GM21528 (cell line): Measurements from ENCODE around the gene IVNS1ABP.
A peak's percentile ranks its signal among the peaks of the same experiment; 100 is the strongest.
"Not testable (repeated sequence)": the region's sequence is repeated elsewhere in the genome, so short reads cannot be mapped to it uniquely, and the experiment has no call there.

ENCODE experiments used
- ATAC-seq: cut with Tn5 transposase; IDR thresholded peaks from one replicate; pipeline ENCODE4 v1.9.1; 2021; ENCODE audit warnings: mild to moderate bottlenecking, moderate library complexity; ENCODE audit not compliant: unreplicated experiment, low FRiP score

IVNS1ABP gene

DNA sequence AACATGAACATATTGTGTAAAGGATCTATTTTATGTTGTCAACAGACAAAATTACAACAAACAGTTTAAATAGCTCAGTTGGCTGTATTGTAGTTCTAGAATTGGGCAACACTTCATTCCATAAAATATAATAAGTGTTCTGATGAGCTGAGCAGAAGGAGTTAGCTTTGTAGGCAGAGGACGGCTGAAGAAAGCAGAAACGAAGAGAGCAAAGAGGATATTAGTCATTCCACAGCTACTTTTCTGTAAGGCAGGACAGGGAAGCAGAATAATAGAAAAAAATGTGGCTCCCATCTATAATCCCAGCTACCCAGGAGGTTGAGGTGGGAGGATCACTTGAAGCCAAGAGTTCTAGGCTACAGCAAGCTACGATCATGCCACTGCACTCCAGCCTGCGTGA lies 20.2 kb upstream of the IVNS1ABP start:
- ATAC-seq = no peak

DNA sequence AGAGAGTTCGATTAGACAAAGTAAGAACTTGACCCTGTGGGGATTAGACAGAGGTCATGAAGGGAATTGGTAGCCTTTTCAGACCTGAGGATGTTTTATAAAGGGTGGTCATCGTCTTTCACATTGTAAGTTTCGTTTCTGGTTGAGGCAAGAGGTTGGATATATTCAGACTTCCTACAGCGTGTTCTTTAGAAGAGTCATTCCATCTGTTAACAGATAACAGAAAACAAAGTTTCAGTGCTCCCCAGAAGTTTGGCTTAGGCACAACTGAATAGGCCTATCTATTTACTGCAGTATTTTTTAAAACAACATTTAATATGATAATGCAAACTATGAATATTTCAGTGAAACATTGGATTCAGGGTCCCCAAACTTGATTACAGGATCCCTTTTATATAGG lies 17.1 kb upstream of the IVNS1ABP start:
- ATAC-seq = no peak

DNA sequence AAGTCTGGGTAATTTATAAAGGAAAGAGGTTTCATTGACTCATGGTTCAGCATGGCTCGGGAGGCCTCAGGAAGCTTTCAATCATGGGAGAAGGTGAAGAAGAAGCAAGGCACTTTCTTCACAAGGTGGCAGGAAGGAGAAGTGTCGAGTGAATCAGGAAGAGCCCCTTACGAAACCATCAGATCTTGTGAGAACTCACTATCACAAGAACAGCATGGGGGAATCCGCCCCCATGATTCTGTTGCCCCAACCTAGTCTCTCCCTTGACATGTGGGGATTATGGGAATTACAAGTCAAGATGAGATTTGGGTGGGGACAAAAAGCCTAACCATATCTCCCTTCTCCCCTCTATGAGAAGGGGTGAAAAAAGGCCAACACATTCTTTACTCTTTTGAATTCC lies 11.2 kb upstream of the IVNS1ABP start:
- ATAC-seq = no peak

DNA sequence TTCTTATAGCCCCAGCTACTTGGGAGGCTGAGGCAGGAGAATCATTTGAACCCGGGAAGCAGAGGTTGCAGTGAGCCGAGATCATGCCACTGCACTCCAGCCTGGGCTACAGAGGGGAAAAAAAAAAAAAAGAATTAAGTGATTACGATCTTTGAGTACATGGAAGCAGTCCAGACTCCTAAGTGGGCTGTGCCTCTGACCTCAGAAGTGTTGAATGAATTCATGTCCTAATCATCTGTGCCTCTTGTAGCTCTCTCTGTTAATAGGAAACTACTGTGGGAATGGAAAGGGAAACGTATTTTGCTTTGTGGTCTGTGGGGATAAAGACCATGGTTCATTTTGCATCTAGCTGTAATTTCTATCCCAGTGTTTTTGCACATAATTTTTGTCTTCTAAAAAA lies 8.4 kb upstream of the IVNS1ABP start:
- no peak for ATAC-seq

DNA sequence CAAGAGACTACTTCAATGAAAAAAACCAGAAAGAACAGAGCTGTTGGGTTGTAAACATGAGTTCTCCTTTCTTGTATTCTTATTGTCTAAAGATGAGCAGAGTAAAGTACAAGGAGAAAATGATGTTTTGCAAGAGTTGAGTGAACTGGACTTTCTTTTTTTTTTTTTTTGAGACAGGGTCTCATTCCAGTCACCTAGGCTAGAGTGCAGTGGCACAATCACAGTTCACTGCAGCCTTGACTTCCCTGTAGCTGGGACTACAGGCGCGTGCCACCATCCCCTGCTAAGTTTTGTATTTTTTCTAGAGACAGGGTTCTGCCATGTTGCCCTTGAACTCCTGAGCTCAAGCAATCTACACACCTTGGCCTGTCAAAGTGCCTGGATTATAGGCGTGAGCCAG lies 7.1 kb upstream of the IVNS1ABP start:
- no peak for ATAC-seq

DNA sequence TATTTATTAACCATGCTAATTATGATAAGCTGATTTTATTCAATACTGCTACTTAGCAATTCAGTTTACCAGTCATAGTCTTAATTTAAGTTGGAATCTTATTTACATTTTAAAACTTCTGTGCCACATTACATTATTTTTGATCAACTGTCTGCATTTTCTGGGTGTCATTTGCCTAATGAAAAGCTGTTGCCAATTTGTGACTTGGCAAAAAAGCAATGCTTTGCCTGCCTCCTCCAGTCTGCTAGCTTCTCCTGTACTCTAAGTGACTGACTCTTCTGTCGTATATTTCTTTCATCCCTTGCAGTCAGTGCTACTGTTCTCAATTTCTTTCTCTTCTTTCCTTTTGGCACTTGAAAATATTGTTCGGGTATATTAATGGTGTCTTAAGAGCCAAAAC lies 5.6 kb upstream of the IVNS1ABP start:
- no peak for ATAC-seq

DNA sequence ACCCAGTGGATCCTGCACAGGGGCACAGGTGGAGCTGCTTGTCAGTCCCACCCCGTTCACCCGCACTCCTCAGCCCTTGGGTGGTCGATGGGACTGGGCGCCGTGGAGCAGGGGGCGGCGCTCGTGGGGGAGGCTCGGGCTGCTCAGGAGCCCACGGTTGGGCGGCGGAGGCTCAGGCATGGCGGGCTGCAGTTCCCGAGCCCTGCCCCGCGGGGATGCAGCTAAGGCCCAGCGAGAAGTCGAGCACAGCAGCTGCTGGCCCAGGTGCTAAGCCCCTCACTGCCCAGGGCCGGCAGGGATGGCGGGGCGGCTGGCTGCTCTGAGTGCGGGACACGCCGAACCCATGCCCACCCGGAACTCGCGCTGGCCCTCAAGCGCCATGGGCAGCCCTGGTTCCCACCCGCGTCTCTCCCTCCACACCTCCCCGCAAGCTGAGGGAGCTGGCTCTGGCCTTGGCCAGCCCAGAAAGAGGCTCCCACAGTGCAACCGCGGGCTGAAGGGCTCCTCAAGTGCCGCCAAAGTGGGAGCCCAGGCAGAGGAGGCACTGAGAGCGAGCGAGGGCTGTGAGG lies 4.7 kb upstream of the IVNS1ABP start:
- not testable (repeated sequence) for ATAC-seq

DNA sequence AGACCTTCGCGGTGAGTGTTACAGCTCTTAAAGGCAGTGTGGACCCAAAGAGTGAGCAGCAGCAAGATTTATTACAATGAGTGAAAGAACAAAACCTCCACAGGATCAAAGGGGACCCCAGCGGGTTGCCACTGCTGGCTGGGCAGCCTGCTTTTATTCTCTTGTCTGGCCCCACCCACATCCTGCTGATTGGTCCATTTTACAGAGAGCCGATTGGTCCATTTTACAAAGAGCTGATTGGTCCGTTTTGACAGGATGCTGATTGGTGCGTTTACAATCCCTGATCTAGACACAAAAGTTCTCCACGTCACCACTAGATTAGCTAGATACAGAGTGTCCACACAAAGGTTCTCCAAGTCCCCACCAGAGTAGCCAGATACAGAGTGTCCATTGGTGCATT lies 4.1 kb upstream of the IVNS1ABP start:
- ATAC-seq = not testable (repeated sequence)

DNA sequence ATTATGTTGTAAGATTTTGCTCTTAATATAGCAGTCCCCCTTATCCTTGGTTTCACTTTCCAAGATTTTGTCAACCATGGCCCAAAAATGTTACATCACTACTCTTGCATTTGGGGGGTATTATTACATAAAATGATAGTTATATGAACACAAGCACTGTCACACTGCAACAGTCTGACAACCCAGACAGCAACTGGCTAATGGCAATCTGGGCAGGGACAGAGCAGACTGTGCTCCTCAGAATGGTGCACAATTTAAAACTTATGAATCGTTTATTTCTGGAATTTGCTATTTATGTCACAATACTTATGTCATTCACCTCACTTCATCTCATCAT lies 2.1 kb upstream of the IVNS1ABP start:
- no peak for ATAC-seq

DNA sequence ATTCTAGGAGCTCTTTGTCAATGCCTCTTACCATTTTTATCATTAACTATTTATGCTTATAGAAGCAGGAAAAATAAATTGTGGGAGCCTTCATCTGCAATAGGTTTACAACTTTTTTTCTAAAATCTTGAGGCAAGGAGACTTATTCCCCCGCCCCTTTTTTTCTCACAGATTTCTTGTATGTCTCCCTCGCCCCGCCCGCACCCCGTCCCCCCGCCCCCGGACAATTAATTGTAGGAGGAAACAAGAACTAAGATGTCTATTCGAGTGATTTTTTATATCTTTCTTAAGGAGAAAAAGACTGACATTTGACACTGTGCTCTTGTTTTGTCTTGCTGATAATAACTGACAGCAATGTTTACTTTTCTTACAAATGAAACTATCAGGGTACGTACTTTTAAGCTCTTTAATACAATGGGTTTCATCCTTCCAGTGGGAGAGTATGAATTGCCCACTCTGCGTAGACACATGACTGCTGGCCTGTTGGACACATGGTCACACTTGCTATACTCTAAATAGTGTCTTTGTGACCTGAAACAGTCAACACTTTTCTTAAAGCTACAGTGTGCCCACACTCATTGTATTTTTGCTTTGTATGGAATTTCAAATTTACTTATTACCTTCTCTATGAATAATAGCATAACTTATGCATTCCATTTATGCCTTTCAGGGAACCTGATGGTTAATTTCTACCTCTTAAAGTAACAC lies 1.5 kb upstream of the IVNS1ABP start:
- ATAC-seq = no peak

DNA sequence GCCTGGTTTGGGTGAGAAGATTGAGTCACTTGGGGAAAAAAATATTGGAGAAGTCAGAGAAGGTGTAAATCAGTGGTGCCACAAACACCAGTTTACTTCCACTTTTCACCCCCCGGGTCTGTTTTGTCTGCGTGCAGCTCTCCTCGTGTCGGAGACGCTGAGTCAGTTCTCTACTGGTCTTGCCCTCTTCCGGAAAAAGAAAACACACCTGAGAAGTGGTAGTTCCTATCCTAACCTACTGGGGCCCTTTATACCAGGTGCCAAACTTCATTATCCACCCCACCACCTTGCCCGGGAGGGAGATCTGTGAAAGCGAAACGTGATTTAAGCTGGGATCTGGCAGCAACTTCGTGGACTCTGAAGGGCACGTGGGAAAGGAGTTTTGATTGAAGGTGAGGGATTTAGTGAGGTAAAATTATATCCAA lies 855 bp upstream of the IVNS1ABP start:
- peak; percentile 43 for ATAC-seq

DNA sequence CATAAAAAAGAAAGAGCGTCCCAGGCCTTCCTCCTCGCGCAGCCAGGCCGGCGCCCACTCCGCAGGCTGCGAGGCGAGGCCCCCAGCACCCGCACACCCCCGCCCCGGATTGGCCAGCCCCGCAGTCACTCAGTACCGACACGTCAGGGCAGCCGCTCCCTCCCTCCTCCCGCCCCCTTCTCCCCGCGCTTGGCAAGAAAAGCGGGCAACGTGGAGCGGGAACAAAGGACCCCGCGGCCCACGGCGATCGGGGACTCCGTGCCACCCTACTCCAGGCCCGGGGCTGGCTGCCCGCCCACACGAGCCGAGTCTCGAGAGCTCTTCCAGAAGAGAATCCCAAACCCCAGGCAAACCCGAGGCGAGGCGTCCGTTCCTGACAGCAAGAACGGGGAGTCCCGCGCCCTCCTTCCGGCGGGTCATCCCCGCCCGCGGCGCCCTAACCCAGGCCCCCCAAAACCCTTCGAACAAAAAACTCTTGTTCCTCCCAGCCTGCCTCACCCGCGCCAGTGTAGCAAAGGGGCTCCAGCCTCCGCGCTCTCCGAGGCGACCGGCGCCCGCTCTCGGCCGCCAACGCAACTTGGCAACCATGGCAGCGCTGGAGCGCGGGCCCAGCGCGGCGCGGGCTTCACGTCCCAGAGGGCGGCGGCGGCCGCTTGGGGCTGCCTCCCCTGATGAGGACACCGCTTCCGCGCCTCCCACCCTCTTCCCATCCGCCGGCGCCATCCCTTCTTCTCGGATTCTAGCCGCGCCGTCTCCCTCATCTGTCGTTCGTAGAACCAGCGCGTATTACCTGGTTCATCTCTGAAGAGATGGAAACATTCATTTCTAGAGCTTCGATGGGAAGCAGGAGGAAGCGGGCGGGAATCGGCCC lies 645 bp downstream of the IVNS1ABP start:
- peak; percentile 49 for ATAC-seq

DNA sequence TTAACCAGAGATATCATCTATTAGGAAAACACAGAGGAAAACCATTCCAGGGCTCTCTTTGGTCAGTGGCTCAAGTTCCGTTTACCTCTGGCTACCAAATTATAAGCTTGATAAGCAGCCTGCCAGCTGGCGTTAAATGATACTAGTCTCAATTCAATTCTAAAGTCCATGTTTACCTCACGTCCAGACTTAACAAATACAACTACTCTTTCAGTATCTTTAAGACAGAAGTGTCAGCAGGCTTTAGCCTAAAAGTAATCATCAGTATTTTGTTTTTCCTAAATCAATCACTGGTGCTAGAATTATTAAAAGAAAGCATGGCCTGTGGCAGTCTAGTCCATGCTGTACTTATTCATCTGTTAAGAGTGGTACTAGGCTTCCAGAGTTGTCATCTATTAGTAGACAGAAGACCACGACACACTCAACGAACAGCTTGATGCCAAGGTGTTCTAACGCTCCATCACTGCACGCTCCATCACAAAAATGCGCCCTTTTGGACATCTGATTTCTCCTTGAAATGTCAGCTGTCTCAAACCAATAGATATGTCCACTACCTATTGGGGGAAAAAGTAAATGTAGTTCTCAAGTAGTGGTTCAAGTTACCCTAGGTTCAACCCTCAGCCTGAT lies 1.5 kb downstream of the IVNS1ABP start:
- ATAC-seq = no peak

DNA sequence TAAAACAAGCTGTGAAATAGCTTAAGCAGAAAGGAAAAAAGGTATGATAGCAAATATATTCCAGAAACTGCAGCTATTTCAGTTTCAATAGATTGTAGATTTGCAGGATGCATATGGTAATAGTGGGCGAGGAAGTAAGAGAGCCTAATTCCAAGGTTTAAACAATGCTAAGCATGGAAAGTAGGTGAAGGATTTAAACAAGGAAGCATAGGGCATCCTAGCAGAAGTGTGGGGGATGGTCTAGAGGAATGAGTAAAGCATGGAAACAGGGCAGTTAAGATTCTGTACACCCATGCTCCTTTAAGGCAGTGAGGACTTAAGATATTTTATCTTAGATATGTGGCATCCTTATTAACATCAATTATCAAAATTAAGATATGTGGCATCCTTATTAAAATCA lies 2.6 kb downstream of the IVNS1ABP start:
- no peak for ATAC-seq

DNA sequence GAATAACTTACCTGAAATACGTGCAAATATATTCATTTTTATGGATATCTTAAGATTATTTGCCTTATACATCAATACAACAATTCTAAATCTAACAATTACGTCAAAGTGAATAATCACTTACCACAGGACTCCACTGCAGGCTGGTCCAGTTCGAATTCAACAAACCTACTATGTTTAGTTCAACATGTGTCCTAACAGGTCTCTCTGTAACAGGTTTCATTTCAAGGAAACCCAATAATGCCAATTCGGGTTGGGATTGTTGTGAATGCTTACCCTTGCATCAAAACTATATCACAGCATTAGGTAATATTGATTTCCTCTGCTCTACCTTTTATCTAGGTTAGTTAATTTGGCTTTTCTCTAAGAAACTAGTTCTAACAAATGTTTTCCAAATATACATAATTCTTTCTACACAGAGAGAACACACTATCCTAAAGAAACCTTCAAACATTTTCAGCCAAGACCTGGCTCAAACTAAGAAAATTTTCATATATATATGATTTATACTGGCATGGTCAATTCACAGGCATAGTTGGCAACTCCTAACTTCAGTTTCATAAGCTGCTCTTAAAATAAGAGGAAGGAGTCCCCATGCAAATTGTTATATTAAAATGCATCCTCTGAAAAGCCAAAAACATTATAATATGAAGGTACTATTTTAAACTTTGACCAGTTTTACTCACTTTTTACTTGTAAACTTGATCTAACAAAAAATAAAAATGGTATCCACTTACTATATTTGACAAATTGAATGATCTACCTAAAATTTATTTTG lies 4.5 kb downstream of the IVNS1ABP start:
- no peak for ATAC-seq

DNA sequence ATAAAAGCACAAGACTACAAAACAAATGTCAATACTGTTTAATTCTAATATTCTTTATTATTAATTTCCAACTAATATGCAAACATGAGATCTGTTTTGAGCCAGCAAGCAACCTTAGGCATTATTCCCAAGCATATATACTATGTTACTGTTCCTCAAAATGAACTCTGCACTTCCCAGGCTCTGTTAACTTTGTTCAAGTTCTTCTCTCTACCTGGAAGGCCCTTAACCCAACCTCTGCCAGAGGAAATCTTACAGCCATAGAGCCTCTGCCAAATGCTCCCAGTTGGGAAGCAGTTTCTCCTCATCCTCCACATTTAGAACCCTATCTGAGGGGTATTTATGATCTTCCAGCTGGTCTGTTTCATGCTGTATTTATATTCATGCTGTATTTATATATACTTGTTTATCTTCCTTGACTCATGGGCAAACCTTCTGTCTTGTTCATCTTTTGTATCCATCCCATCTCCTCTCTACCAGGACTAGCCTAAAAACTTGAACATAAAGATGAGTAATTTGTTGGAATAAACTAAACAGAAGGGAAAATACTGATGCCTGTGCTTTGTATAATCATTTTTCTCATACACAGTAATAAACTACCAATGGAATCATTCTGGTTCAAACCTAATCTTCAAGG lies 5.3 kb downstream of the IVNS1ABP start:
- ATAC-seq = no peak

DNA sequence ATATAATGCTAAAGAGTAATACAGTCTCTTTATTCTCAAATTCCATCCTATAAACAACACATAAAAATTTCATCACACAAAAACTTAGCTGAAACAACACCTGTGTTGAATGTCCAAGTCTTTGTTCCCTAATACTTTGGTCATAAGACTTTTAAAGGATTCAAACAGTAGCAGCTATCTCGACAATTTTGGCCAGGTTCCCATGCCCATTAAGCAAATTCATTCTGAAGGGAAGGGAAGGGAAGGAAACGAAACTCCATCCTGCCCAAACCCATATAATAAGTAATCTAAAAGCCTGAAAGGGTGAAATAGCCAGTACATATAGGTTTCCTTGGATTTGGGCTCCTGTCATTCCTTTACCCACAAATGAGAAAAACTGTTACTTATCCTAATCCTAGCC lies 7.5 kb downstream of the IVNS1ABP start:
- ATAC-seq = no peak

DNA sequence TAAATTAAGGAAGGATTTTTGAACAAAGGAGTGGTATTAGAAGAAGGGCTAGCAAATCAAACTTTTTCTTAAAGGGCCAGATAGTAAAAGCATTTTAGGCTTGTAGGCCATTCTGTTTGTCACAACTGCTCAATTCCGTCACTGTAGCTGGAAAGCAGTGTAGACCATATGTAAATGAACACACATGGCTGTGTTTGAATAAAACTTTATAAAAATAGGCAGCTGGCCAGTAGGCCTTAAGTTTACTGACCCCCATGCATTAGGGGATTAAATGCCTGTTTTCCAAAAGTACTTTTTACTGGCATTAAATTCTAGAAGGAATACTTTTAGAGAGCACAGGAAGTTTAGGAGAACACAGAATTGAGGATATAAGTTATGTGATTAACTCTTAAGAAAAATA lies 8.9 kb downstream of the IVNS1ABP start:
- no peak for ATAC-seq

DNA sequence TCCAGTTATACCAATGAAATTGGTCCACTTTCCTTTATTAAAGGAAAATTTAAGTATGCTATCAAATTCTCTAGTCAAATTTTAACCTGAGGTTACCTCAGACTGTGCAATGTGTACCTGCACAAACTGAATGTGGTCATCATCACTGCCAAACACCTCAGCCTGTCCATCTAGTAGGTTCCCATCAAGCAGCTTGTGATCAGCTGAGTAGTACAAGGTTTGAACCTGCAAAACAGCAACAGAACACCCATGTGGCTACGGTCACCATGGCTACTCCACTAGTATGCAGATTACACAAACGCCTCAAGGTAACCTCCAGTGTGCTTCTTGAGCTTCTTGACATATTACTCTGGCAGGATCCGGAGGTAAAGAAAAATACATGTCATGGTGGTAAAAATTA lies 11.6 kb downstream of the IVNS1ABP start:
- no peak for ATAC-seq

DNA sequence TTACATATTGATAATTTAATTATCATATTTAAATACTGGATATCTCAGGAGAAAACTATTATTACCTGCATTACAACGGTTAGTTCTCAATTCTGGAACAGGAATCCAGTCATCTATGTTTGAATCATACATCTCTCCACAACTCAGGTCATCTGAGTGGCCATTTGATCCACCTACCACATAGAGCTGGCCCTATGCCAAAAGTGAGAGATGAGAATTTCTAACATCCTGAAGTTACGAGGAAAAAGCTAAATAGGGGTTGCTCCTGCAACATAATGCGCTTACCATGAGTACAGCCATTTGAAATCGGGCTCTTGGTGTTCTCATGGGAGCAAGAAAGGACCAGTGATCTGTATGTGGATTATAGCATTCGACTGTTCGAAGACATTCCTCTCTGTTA lies 16.9 kb downstream of the IVNS1ABP start:
- ATAC-seq = no peak
